Transverse colon (tissue), 4 donors: ENCODE data around the gene CALM1. TPM values are rescaled to one million over a fixed set of nuclear protein-coding genes. Genes with fewer than 3 reads are reported as not detected.

Experiments used
- DNase-seq: peaks from one replicate; pipeline ENCODE4 v3.0.0-alpha.2; 2019
- H3K27ac ChIP-seq, 4 donors: fragments of 200-600 bp; sonication (generic); 2 replicates each; pipeline ENCODE4 v1.5.1; 2016 to 2018; ENCODE audit warnings: inconsistent platforms in 4 of 4
- H3K27me3 ChIP-seq: fragments of 200-600 bp; sonication (generic); 2 replicates; pipeline ENCODE4 v1.5.1; 2017; ENCODE audit warnings: inconsistent platforms
- H3K36me3 ChIP-seq, 4 donors: fragments of 200-600 bp; sonication (generic); 2 replicates each; pipeline ENCODE4 v1.5.1; 2017 to 2019; ENCODE audit warnings: inconsistent platforms in 4 of 4
- H3K4me1 ChIP-seq, 4 donors: fragments of 200-600 bp; sonication (generic); 2 replicates each; pipeline ENCODE4 v1.5.1; 2017 to 2020; ENCODE audit warnings: inconsistent platforms in 4 of 4
- H3K4me3 ChIP-seq, 4 donors: fragments of 200-600 bp; sonication (generic); 1 replicate in 1 of 4; 2 replicates in 3 of 4; pipeline versions ENCODE4 v1.5.1 to v1.6.1; 2017 to 2019; ENCODE audit warnings: inconsistent platforms in 4 of 4
- H3K9me3 ChIP-seq, 2 donors: fragments of 200-600 bp; sonication (generic); 2 replicates each; pipeline ENCODE4 v1.5.1; 2017 to 2019; ENCODE audit warnings: inconsistent platforms in 2 of 2
- CTCF ChIP-seq, 5 experiments: fragments of 200-600 bp in 3 of 5; fragments of 450-650 bp in 2 of 5; sonication (generic) in 3 of 5; IDR thresholded peaks; 1 replicate in 2 of 5; 2 replicates in 3 of 5; pipeline ENCODE4 v1.5.1; 2016 to 2017; ENCODE audit warnings: antibody characterized with exemption in 5 of 5, inconsistent platforms in 3 of 5, mild to moderate bottlenecking in 2 of 5, moderate library complexity in 1 of 5
- EP300 ChIP-seq: sonication (generic); formaldehyde crosslinking; IDR thresholded peaks from one replicate; pipeline ENCODE4 v1.6.1; 2017; ENCODE audit warnings: antibody characterized with exemption, low read depth
- POLR2A ChIP-seq: fragments of 450-650 bp; IDR thresholded peaks from one replicate; pipeline ENCODE4 v1.6.1; 2016; ENCODE audit warnings: antibody characterized with exemption, mild to moderate bottlenecking, moderate library complexity
- POLR2AphosphoS5 ChIP-seq, 3 donors: sonication (generic); formaldehyde crosslinking; IDR thresholded peaks; one replicate each; pipeline ENCODE4 v1.6.1; 2016; ENCODE audit warnings: antibody characterized with exemption in 3 of 3
- whole genome bisulfite sequencing, 2 donors: methylation state at CpG; one replicate each; pipeline ENCODE4 v1.1.5; 2018; ENCODE audit warnings: low coverage in 1 of 2; 5-methylcytosine and 5-hydroxymethylcytosine counted together
- in situ Hi-C, 4 donors: fragments of 200-750 bp; cut with MboI; loops; one replicate each; pipeline versions ENCODE4 v1.15.0 to v1.15.1; 2017; ENCODE audit warnings: low sequenced_read_pairs in 3 of 4, low pct_ligation_motif_present in 1 of 4, low pct_unique_long_range_greater_than_20kb in 1 of 4
- intact Hi-C: fragments of 100-400 bp; cut with DNase I; formaldehyde crosslinking; loops from one replicate; pipeline ENCODE4 v1.15.1; 2023; ENCODE audit warnings: low total_unique reads
- total RNA-seq, 4 donors: library from RNA; depleted of rRNA; stranded (reverse); fragments of >200 nt; gene quantifications; one replicate each; pipeline ENCODE4 v1.1.0, GENCODE V29; 2016

The CALM1 gene
- total RNA-seq, 4 donors from 2014 or later: 297 to 1,199 (median 723) TPM

GRCh38 chr14:90421001-90421631, 24.3 kb downstream of the CALM1 start:
- TF ChIP-seq CTCF (IDR thresholded peaks at IDR 0.05): no peak
- no peak for TF ChIP-seq POLR2AphosphoS5 (IDR thresholded peaks at IDR 0.05)
- TF ChIP-seq EP300: no peak
- no peak for TF ChIP-seq POLR2A
- in situ Hi-C loops (loop anchor here in 2 of 4 donors (25.0 kb wide), 1 partner anchor 266 kb away; no protein-coding TSS in a partner anchor), intact Hi-C loops (loop anchor here (10.0 kb wide), 1 partner anchor 84 kb away; no protein-coding TSS in a partner anchor)
- H3K4me3 ChIP-seq: no peak overlapping the region
- no peak for DNase-seq
- no peak overlapping the region for H3K27ac ChIP-seq
- H3K27me3 ChIP-seq: no peaks in the 10 kb centered on the region
- no peaks in the 10 kb centered on the region for H3K9me3 ChIP-seq
- peaks cover 3 to 12% (median 5%) of the 10 kb centered on the region in 4 donors for H3K4me1 ChIP-seq
- 86% methylated on average over 7 of the region's 7 CpGs; no CpG with 5 or more reads in 1 of the 2 donors for WGBS, 2 donors
- H3K36me3 ChIP-seq: no peaks in the 10 kb centered on the region

- TF ChIP-seq CTCF (IDR thresholded peaks at IDR 0.05) (no peak), EP300 (no peak), POLR2A (no peak), POLR2AphosphoS5 (IDR thresholded peaks at IDR 0.05) (no peak)
- in situ Hi-C loops: loop anchor here in 2 of 4 donors (25.0 kb wide), 1 partner anchor 266 kb away; no protein-coding TSS in a partner anchor
- no peaks in the 10 kb centered on the region for H3K9me3 ChIP-seq
- no peak for DNase-seq
- H3K36me3 ChIP-seq: no peaks in the 10 kb centered on the region
- H3K4me3 ChIP-seq: no peak overlapping the region
- 90 to 96% methylated on average over 3 of the region's 3 CpGs for WGBS, 2 donors
- H3K27me3 ChIP-seq: no peaks in the 10 kb centered on the region
- H3K4me1 ChIP-seq: peaks cover 3 to 17% (median 5%) of the 10 kb centered on the region in 4 donors
- intact Hi-C loops: loop anchor here (10.0 kb wide), 1 partner anchor 83 kb away; no protein-coding TSS in a partner anchor
- no peak overlapping the region for H3K27ac ChIP-seq
These were observed 24.8 kb downstream of the CALM1 start for GRCh38 chr14:90421632-90422020.

- 95 to 100% methylated on average over 1 to 13 of the region's 13 CpGs for whole genome bisulfite sequencing, 2 donors
- intact Hi-C loops: loop anchor here (10.0 kb wide), 1 partner anchor 82 kb away; no protein-coding TSS in a partner anchor
- no peaks in the 10 kb centered on the region for H3K9me3 ChIP-seq
- TF ChIP-seq CTCF (IDR thresholded peaks at IDR 0.05): no peak
- no peak for TF ChIP-seq POLR2AphosphoS5 (IDR thresholded peaks at IDR 0.05)
- TF ChIP-seq EP300: no peak
- TF ChIP-seq POLR2A: no peak
- H3K27ac ChIP-seq: no peak overlapping the region
- no peaks in the 10 kb centered on the region for H3K36me3 ChIP-seq
- H3K4me3 ChIP-seq: no peak overlapping the region
- H3K4me1 ChIP-seq: peaks cover 3 to 20% (median 7%) of the 10 kb centered on the region in 4 donors
- no peaks in the 10 kb centered on the region for H3K27me3 ChIP-seq
- in situ Hi-C loops: loop anchor here in 2 of 4 donors (25.0 kb wide), 1 partner anchor 264 kb away; no protein-coding TSS in a partner anchor
- DNase-seq: no peak
These were observed 26.3 kb downstream of the CALM1 start for GRCh38 chr14:90423166-90423565.

- DNase-seq: no peak
- Histone ChIP-seq H3K4me3 (no peak overlapping the region), H3K27me3 (no peaks in the 10 kb centered on the region), H3K27ac (no peak overlapping the region), H3K36me3 (no peaks in the 10 kb centered on the region), H3K9me3 (no peaks in the 10 kb centered on the region), H3K4me1 (peaks cover 2 to 17% (median 5%) of the 10 kb centered on the region in 4 donors)
- 75 to 82% methylated on average over 1 to 6 of the region's 6 CpGs for WGBS, 2 donors
- intact Hi-C loops (loop anchor here (10.0 kb wide), 1 partner anchor 81 kb away; no protein-coding TSS in a partner anchor), in situ Hi-C loops (loop anchor here in 2 of 4 donors (25.0 kb wide), 1 partner anchor 263 kb away; no protein-coding TSS in a partner anchor)
- no peak for TF ChIP-seq POLR2A
These were observed 27.2 kb downstream of the CALM1 start for GRCh38 chr14:90424075-90424474.
